ENCODE data around the gene TICAM2.
"Not testable (repeated sequence)": the region's sequence is repeated elsewhere in the genome, so short reads cannot be mapped to it uniquely, and the experiment has no call there.

Gene TICAM2, protein sequence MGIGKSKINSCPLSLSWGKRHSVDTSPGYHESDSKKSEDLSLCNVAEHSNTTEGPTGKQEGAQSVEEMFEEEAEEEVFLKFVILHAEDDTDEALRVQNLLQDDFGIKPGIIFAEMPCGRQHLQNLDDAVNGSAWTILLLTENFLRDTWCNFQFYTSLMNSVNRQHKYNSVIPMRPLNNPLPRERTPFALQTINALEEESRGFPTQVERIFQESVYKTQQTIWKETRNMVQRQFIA

DNA sequence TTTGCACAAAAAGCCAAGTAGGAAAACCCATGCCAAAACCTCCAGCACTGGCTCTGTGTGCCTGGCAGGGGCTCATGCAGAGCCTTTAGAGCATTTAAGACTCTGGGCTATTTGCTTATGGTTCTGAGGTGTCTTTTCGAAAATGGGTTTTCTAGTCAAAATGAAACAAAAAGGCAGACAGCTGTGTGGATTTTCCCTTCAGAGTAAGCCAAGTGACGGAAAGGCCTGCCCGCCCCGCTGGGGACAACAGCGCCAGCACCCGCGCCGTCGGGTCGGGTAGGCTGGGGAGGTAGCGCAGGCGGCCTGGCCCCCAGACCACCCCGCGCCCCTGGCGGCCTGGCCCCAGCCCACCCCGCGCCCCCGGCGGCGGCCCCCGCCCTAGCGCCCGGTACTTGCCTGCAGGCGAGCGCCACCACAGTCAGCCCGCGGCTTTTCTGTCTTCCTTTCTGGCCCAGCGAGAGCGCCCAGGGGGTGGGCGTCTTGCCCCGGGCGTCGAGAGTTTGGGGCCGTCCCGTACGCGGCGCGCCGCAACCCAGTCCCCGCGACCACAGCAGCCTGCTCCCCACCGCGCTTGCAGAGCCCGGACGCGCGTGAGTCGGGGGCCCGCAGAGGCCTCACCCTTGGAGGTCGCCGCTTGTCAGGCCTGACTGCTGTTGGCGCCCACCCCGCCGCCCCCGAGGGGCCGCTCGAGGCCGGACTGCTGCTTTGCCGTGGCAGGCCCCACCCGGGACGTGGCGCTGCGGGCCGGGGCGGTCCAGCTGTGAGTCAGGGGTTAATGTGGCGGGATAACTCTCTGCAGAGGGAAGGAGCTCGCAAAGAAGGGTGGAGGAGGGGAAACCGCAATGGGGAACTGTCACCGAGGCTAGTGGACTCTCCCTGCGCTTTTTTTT lies at the start of gene TICAM2:
TICAM2 (minus strand) TSS at position 779 of the 890 bp plus-strand sequence. CDS start 21,223 bp downstream, outside the sequence.
- no peak for DNase-seq

DNA sequence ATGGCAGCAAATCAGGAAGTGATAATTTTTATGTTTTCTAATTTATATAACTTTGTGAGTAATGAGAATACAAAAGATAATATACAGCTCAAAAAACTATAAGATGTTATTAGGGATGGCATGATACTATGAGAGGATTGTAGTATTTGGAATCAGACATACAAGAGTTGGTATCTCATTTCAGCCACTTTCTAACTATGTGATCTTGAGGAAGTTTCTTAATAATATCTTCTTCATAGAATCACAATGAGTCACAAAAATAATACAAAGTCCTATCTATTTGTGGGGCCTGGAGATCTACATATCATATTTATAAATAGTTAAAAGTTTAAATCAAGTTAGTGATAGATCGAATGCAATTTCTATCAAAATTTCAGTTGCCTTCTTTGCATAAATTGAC lies 47.3 kb upstream of the TICAM2 start:
- DNase-seq: no peak

DNA sequence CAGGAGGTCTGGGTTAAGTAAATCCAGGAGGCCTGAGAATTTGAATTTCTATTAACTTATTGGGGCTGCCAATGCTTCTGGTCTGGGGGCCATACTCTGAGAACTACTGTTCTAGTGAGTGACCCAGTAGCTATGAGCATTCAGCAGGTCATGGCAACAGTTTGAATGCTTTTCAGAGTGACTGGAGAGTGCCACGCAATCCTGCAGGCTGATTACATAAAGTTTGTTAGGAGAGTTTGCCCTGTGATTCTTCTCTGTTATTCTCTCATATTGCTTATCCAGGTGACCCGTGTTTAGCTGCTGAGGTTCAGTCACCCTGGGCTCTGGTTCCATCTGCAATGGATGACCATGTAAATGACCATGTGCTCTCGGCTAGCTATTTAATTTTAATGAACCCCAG lies 45.8 kb upstream of the TICAM2 start:
- DNase-seq: no peak

DNA sequence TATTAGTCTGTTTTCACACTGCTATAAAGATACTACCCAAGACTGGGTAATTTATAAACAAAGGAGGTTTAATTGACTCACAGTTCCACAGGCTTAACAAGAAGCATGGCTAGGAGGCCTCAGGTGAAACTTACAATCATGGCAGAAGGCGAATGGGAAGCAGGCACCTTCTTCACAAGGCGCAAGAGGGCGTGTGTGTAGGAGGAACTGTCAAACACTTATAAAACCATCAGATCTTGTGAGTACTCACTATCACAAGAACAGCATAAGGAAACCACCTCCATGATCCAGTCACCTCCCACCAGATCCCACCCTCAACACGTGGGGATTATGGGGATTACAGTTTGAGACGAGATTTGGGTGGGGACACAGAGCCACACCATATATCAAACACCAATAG lies 43.1 kb upstream of the TICAM2 start:
- DNase-seq: not testable (repeated sequence)

DNA sequence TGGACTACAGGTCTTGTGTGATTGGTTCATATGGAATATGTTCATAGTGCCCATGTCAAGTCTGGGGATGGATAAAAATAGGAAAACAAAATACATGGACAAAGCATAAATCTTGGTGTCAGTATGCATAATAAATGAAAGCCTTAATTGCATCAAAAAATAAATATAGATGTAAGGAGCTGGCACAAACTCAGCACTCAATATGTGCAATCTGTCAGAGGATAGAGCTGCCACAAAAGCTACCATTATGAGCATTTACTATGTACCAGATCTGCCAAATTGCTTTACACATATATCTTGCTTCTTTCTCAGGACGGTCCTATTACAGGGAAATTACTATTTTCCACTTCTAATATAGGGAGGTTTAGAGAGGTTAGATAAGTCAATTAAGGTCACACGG lies 41.8 kb upstream of the TICAM2 start:
- no peak for DNase-seq

DNA sequence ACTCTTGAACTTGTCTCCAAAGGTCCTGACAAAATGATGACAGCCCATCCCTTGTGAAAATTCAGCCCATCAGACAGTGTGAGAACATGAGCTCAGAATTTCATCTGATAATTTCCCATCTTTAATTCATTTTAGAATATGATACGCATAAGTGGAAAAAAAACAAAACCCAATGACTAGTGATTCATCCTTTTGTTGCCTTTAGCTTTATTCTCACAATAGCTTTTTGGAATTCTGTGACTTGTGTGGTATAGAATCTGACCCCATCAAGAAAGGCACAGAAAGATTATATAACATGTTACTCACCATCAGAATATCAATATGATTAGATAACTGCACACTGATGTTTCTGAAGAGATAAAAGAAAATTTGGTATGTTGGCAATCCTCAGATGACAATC lies 39.7 kb upstream of the TICAM2 start:
- DNase-seq: no peak

DNA sequence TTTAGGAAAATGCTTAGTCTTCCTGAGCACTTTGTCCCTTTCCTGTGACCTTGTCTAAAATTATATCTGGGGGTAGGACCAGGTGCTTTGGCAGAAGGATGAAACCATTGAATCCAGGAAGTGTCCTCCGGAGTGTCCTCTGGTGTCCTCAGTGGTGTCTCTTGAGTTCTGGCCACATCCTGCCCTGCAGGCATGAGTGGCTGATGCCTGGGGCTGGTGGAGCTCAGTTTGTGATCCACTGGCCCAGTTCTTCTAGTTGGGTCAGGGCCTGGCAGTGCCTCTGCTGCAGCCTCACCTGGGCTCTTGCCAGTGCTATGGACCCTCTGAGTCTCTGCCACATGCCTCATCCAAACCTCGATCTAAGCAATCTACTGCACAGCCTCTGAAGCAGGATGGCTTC lies 38.0 kb upstream of the TICAM2 start:
- DNase-seq: no peak

DNA sequence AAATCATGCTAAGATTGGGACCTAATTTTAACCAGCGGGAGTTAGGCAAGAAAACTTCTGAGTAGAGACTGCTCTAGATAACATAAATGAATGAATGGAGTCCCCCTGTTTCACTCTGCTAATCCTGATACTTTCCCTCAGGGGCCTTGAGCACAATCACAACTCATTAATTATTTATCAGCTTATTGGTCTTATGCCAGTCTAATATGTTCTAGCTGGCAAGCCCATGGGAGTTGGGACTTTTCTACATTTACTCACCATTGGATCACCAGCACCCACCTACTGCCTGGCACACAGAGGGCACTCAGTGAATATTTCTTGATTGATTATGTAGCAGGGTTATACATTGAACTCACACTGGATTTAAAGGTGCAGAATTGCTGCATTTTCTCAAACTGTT lies 37.1 kb upstream of the TICAM2 start:
- no peak for DNase-seq

DNA sequence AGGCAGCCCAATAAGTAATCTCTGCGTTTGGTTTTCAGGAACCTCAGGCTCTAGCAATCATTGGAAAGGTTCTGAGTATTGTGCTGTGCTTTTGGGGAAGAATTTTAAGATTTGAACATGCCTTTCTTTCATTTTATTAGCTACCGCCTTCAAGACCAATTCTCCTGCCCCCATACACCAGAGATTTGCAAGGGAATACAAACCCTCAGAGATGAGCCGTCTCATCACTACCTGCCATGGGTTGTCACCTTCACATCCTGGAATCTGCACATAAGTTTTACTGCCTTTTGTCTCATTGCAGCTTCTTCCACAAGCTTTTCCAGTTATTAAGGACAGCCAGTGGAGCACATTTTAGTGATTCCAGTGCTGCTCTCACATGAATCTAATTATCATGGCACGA lies 35.2 kb upstream of the TICAM2 start:
- DNase-seq: no peak

DNA sequence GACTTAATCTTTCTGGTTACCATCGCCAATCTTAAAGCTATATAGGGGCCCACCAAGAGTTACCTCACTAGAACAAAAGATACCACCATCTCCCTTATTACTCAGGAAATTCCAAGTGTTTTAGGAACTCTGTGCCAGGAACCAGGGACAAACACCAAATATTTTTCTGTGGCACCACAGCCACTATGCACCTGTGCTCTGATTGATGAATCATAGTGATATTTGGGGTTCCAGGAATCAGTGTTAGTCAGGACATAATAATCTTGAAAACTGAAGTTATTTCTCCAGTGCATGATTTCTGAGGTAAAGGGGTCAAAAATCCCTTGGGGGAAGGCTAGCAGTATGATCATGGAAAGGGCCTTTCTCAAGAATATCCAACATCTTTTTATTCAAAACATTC lies 33.7 kb upstream of the TICAM2 start:
- DNase-seq: no peak

DNA sequence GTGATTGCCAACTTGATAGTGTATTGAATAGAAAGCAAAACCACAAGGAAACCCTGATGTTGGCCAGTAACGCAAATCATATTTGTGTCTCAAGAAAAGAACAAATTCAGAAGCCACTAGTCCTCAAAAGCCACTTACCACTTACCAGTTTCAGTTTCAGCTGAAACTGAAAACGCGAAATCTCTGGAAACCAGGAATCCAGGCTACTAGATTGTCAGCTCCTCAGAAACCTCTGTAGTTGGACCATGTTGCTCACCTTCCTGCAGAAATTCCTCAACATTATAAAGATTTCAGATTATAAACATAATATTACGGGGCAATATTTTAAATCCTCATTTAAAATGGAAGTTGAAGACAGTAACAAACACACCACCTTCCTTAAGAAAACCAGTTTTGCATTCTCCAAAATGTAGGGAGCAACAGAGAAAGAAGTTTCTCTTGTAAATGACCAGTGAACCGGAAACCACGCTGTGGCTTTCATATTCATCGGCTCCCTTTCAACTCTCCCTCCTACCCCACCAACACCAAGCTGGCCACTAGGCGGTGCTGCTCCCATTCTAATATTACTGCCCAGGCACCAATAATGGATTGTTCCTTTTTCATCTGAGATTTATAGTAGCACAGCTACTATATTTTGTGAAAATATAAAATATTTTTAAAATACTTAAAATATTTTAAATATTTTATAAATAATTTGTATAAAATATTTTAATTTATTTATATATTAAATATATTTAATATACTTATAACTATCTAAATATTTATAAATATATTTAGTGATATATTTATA lies 32.3 kb upstream of the TICAM2 start:
- DNase-seq: peak; percentile 10

DNA sequence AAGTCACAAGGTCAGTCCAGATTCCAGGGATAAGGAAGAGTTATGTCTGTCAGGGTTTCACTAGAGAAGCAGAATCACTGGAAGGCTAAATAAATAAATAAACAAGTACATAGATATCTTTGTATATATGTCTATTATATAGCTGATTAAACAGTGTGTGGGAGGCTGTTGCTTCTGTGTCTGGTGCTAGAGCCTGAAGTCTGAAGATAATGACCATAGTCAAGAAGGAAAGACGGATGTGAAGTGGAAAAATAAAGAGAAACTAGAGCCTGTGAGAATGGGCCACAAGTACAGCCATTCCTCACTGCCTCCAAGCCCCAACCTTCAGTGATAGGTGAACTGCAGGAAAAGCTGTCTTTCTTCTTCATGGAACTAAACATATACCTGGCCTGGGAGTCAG lies 27.6 kb upstream of the TICAM2 start:
- DNase-seq: no peak

DNA sequence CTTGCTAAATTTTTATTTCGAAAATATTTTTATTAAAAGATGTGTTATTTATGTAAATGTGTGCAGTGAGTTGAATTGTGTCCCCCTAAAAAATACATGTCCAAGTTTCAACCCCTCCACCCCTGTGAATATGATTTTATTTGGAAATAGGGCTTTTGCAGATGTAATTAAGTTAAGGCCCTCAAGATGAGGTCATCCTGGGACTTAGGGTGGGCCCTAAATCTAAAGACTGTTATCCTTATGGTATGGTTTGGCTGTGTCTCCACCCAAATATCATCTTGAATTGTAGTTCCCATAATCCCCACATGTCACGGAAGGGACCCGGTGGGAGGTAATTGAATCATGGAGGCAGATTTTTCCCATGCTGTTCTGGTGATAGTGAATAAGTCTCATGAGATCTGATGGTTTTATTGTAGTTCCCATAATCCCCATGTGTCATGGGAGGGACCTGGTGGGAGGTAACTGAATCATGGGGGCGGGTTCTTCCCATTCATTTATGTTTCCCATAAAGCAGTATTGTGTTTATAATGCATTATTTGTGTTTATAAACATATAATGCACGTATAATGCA lies 25.1 kb upstream of the TICAM2 start:
- DNase-seq: no peak

DNA sequence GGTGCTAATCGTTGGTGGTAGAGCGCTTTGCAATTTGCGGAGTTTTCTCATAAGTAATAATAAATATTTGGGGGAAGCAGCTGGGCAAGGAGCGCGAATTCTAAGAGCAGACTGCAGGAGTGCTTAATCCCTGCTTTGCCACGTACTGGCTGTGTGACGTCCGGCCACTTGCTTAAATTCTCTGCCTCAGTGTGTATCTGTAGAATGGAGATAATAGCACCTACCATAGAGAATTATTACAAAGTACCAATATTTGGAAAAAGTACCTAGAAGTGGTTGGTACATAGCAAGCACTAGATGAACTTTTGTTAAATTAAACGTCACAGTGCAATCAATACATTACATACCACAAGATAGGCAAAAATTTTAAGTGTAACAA lies 24.2 kb upstream of the TICAM2 start:
- DNase-seq: peak; percentile 72

DNA sequence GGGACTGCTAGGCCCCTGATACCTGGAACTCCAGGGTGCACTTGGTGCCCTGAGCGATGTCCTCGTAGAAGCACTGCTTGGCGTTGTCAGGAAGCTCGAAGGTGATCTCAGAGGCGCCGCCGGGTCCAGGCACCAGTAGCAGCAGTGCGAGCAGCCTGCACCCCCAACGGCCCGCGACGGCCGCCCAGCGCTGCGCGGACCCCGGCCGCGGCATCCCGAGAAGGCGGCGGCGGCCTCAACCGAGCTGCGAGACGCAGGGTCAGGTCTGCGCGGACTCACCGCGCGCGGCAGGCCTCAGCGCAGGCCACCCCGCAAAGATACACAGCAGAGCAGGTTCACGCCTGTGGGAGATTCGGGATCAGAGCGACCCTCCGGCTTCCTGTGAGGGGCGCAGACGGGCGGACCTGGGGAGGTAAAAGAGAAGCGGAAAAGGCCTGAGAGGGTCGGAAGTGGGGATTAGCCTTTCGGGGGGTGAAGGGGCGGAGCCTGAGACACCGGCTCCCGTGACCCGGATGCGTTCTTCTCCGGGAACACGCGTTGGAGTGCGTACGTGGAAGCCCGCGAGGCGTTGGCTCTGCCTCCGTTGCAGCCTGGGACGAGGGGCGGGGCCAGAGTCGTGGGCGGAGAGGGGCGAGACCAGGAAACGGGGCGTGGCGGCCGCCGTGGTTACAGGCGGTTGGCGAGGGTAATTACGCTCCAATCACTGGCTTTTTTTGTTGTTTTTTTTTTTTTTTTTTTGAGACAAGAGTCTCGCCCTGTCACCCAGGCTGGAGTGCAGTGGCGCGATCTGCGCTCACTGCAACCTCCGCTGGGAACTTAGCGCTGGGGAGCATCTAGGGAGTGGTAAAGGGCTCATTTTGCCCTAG lies 23.5 kb upstream of the TICAM2 start, which contains the start of gene TMED7:
TMED7 (minus strand) TSS at position 458 of the 866 bp plus-strand sequence; CDS start at position 214, 244 bp downstream.
- peak; percentile 89 for DNase-seq

DNA sequence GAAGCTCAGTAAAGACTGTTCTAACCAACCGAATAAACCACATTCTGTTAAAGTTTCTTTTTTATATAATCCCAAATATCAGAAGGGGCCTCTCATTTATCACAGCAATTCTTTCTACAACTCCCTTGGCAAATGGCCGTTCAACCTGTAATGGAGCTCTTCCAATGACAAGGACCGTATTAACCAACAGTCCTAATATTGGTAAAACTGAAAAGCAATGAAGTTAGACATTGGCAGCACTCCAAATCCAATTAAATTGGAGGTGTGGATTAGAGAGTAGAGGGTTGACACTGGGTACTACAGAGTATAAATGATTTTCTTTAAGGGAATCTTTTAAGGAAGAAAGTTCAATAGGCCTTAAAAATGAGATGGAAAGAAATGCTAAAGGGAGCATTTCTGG lies 22.7 kb upstream of the TICAM2 start:
- DNase-seq: no peak

DNA sequence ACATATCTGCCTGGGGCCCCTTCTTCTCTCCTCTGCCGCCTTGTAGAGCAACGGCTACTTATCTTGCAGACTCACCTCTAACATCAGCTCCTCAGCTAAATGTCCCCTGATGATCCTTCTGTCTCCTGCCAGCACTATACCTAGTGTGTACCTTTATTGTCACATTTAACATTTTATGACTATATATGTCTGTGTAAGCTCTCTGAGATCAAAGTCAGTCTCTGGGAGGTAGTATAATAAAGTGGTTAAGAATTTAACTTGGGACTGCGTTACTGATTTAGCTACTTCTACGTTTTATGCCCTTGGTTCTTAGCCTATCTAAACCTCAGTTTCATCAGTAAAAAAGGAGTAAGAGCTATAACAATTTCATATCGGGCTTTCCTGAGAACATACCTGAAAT lies 21.4 kb upstream of the TICAM2 start:
- no peak for DNase-seq

DNA sequence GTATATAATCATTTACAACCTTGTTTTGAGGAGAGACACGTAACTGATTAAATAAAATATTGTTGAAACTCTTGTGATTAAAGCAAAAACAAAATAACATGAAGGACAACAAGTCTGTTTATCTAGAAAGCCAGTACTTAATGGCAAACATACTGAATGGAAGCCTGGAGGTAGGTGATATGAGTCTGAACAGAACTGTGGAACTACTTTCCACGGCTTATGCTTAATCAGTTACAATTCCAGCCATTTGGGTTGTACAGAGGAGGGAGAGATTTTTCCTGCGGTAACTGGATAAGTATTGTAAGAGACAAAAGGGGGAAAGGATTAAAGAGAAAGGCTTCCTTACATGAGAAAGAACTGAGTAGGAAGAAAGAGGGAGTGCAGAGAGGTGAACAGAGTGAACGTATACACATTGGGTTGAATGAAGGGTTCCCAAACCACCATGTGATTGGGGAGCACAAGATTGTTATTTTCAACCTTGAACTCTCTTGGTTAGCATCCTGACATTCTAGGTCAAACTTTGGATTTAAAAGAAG lies 19.2 kb upstream of the TICAM2 start:
- no peak for DNase-seq

DNA sequence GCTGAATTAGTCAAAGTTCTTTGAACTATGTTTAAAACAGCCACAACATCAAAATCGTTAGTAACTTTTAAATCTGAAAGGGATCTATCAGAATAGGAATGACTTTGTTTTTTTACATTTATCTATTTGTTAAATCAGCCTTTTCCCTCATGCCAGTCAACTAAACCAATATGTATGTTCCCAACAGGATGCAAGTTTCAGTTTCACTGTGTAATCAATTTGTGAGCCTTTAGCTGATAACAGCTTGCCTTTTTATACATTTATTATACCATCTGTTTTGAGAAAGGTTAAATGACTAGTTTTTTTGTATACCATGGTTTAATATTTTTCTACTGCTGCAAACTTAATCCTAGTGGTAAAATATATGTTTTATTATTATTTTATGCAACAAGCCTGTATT lies 14.6 kb upstream of the TICAM2 start:
- no peak for DNase-seq

DNA sequence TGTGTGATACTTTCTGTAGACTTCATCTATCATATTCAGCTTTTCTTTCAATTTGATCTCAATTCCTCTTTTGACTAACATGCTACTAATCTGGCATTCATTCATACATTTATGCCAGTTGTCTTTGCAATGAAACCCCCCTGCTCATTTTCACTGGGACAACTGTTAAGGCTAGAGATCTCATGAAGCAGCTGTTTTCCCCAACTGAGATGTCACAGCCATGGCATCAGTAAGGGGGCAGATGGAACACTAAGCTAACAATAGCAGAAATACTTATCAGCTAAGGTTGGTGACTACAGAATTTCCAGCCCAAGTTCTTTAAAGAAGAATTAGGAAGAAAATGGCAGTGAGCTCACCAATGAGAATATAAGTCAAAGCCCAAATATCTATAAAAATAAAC lies 14.2 kb upstream of the TICAM2 start:
- DNase-seq: no peak

DNA sequence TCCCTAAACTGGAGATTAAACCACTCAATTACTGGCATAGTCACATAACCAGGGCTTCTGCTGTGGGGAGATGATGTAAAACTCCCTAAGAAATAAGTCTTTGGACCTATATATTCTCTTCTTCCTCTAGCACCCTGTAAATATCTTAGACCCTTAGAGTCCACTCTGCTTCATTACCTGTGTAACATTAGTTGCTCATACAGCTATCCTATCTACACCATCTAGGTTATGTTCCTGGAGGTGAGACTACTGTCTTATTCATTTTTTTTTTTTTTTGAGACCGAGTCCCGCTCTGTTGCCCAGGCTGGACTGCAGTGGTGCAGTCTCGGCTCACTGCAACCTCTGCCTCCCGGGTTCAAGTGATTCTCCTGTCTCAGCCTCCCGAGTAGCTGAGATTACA lies 9.6 kb upstream of the TICAM2 start:
- DNase-seq: no peak

DNA sequence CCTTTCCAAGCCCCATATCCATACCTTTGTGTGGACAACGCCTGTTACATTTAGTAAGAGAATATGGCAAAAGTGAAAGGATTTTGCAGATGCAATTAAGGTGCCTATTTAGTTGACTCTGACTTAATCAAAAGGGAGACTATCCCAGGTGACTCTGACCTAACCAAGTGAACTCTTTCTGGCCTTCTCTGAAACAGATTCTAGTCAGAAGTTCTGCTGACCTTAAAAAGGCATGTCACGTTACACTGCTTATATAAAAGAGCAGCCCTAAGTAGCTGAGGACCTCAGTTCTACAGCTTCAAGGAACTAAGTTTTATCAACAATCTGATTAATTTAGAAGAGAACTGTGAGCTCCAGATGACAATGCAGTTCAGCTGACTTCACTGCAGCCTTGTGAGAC lies 5.7 kb upstream of the TICAM2 start:
- DNase-seq: no peak
